MCF 10A (cell line): ENCODE results near the gene CAGE1. TPM values are rescaled to one million over a fixed set of nuclear protein-coding genes. Genes with fewer than 3 reads are reported as not detected.

ENCODE experiments used
- BruUV-seq: library from RNA; stranded (reverse); fragments of 400-500 nt; replicated peaks from 2 replicates; lab custom pipeline; 2021; lab: Mats Ljungman, UMichigan
- CTCF ChIA-PET: fragments of 300-600 bp; sonication (Branson Sonifier 250); formaldehyde crosslinking; extraction: SDS; loops from one replicate; lab custom pipeline; 2021; ENCODE audit warnings: antibody characterized with exemption, inconsistent platforms; lab: Yijun Ruan, JAX
- POLR2A ChIA-PET: fragments of 300-600, 350-650 bp; sonication (Branson Sonifier 250); formaldehyde crosslinking; extraction: SDS; loops from one replicate; lab custom pipeline; 2020; ENCODE audit warnings: antibody characterized with exemption, inconsistent platforms; lab: Yijun Ruan, JAX
- DNase-seq: peaks from one replicate; pipeline ENCODE4 v3.0.0-alpha.2; 2018; ENCODE audit not compliant: unreplicated experiment
- H3K27ac Mint-ChIP-seq: one replicate; pipeline ENCODE4 v1.8.0; 2022; ENCODE audit warnings: mild to moderate bottlenecking, low read depth, mixed read lengths; ENCODE audit not compliant: unreplicated experiment
- H3K27me3 Mint-ChIP-seq: one replicate; pipeline ENCODE4 v1.8.0; 2022; ENCODE audit warnings: mixed read lengths; ENCODE audit not compliant: insufficient read depth, unreplicated experiment
- H3K36me3 Mint-ChIP-seq: one replicate; pipeline ENCODE4 v1.8.0; 2022; ENCODE audit warnings: mild to moderate bottlenecking, moderate library complexity, mixed read lengths; ENCODE audit not compliant: insufficient read depth, unreplicated experiment
- H3K4me1 Mint-ChIP-seq: one replicate; pipeline ENCODE4 v1.8.0; 2022; ENCODE audit warnings: mixed read lengths; ENCODE audit not compliant: insufficient read depth, unreplicated experiment
- H3K4me3 Mint-ChIP-seq: one replicate; pipeline ENCODE4 v1.8.0; 2022; ENCODE audit warnings: mild to moderate bottlenecking, moderate library complexity, mixed read lengths; ENCODE audit not compliant: unreplicated experiment
- H3K9me3 Mint-ChIP-seq: one replicate; pipeline ENCODE4 v1.8.0; 2022; ENCODE audit warnings: mixed read lengths; ENCODE audit not compliant: unreplicated experiment
- intact Hi-C: fragments of 100-400 bp; cut with micrococcal nuclease; formaldehyde crosslinking; loops from 2 replicates; pipeline ENCODE4 v1.14.1; 2022
- total RNA-seq: library from RNA; stranded (reverse); gene quantifications from 2 replicates; pipeline ENCODE4 v1.2.3, GENCODE V29; 2022
- TF ChIP-seq, protein P1 (sequence below): fragments of 200-600 bp; IDR thresholded peaks from one replicate; pipeline ENCODE4 v1.8.0; 2022; ENCODE audit warnings: antibody characterized with exemption, mild to moderate bottlenecking; ENCODE audit not compliant: unreplicated experiment

The CAGE1 gene
- total RNA-seq, 1 experiment from 2014 or later: 0.33 TPM

DNA sequence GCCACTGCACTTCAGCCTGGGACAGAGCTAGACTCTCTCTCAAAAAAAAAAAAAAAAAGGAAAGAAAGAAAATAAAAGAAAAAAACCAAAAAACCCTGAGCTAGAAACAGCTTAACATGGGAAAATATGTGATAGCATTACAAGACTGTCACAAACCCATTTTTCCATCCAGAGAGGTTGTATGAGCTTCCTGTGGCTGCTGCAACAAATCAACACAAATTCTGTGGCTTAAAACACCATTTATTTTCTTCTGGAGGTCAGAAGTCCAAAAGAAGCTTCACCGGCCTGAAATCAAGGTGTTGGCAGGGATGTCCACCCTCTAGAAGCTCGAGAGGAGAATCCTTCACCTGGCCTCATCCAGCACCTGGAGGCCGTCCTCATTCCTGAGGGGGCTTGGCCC, 54.9 kb downstream of the CAGE1 start:
- no peaks in the 10 kb centered on the region for H3K9me3 Mint-ChIP-seq
- ChIA-PET POLR2A (interaction anchor here (0.7 kb wide), 1 partner anchor 23 kb away, joined by 4 read pairs; no protein-coding TSS in a partner anchor), CTCF (no interaction called here)
- no peaks in the 10 kb centered on the region for H3K36me3 Mint-ChIP-seq
- H3K4me1 Mint-ChIP-seq: no peaks in the 10 kb centered on the region
- TF ChIP-seq, protein P1, sequence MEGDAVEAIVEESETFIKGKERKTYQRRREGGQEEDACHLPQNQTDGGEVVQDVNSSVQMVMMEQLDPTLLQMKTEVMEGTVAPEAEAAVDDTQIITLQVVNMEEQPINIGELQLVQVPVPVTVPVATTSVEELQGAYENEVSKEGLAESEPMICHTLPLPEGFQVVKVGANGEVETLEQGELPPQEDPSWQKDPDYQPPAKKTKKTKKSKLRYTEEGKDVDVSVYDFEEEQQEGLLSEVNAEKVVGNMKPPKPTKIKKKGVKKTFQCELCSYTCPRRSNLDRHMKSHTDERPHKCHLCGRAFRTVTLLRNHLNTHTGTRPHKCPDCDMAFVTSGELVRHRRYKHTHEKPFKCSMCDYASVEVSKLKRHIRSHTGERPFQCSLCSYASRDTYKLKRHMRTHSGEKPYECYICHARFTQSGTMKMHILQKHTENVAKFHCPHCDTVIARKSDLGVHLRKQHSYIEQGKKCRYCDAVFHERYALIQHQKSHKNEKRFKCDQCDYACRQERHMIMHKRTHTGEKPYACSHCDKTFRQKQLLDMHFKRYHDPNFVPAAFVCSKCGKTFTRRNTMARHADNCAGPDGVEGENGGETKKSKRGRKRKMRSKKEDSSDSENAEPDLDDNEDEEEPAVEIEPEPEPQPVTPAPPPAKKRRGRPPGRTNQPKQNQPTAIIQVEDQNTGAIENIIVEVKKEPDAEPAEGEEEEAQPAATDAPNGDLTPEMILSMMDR: no peak
- H3K27me3 Mint-ChIP-seq: no peaks in the 10 kb centered on the region
- no peak overlapping the region for H3K4me3 Mint-ChIP-seq
- BruUV-seq: no TSS peak
- intact Hi-C loops: no loop called here
- H3K27ac Mint-ChIP-seq: no peak overlapping the region
- DNase-seq: no peak

DNA sequence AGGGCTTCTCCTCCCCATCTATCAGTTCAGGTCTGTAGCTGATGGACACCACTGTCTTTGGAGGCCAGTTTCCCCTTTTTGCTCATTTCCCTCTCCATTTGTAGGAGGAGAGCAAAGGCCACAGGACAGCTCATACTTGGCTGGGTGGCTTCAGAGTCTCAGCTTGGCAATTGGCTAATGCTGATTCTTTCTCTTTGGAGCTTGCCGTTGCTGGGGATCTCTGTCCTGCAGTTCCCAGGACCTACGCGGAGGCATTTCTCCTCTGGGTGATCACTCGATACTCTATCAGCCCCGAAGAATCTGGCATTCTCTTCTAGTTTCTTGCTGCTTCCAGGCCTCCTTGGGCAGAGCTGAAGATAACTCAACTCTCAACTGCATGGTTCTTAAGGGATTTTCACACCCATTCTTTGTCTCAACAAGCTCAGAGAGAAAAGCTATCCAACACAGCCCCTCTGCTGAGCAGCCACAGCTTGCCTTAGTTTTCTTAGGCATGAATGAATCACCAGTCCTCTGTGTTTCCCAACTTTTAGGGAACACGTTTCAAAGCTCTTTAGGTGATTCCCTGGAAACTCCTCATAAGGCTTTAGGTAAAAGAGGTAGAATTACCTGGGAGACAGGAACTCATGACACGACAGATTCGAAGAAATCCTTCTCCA, 57.3 kb downstream of the CAGE1 start:
- ChIA-PET POLR2A (interaction anchor here (0.6 to 1.3 kb wide), 7 partner anchors 16 to 748 kb away, joined by 3 to 6 read pairs (median 3); partner anchors contain the start of genes CAGE1, RIOK1 and SSR1), CTCF (interaction anchor here (0.9 kb wide), 1 partner anchor 13 kb away, joined by 5 read pairs; no protein-coding TSS in a partner anchor)
- Mint-ChIP-seq H3K36me3 (peaks cover 10% of the 10 kb centered on the region), H3K4me3 (no peak overlapping the region), H3K27me3 (no peaks in the 10 kb centered on the region), H3K27ac (no peak overlapping the region), H3K4me1 (no peaks in the 10 kb centered on the region), H3K9me3 (no peaks in the 10 kb centered on the region)
- TF ChIP-seq, protein P1: no peak
- intact Hi-C loops: no loop called here
- peak; percentile 51 for DNase-seq
- BruUV-seq: no TSS peak

DNA sequence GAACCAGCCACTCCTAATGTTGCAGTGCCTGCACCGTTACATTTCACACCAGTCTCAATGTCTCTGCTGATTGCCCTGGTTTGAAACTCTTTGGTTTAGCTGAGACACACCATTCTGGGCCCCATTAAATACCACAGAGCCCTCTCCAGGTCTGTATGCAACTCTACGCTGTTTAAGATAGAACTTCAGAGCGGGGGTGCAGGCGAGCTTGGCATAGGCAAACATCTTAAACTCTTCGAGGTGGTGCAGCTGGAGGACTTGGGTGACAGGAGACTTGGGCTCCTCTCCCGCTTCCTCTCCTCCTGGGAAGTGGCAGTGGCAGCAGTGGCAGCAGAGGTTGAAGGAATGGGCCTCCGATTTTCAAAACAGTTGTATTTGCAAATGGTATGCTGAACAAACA, 58.1 kb downstream of the CAGE1 start:
- Mint-ChIP-seq H3K9me3 (no peaks in the 10 kb centered on the region), H3K4me1 (no peaks in the 10 kb centered on the region), H3K27ac (no peak overlapping the region), H3K36me3 (peaks cover 13% of the 10 kb centered on the region), H3K4me3 (no peak overlapping the region), H3K27me3 (no peaks in the 10 kb centered on the region)
- POLR2A ChIA-PET: interaction anchor here (0.9 to 1.3 kb wide), 3 partner anchors 58 to 101 kb away, joined by 3 to 6 read pairs (median 3); partner anchors contain the start of genes CAGE1 and RIOK1
- TF ChIP-seq, protein P1: no peak
- intact Hi-C loops: no loop called here
- no peak for DNase-seq
- BruUV-seq: no TSS peak
- CTCF ChIA-PET: interaction anchor here (0.6 kb wide), 1 partner anchor 17 kb away, joined by 3 read pairs; no protein-coding TSS in a partner anchor

DNA sequence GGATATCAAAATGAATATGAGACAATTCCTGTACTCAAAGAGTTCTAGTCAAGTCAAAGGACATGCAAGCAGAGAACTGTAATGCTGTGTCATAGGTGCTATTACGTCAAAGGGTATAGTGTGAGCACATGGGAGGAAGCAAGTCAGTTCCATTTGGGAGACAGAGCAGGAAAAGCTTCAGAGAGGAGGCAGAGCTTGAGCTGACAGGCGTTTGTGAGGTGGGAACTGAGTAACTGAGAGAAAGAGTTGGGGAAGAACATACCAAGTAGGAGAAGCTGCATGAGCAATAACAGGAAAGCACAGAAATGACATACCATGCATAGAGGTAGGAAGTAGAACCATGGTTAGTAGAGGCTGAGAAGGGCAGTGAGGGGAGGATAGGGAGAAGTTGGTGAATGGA, 61.3 kb downstream of the CAGE1 start:
- peaks cover 13% of the 10 kb centered on the region for H3K36me3 Mint-ChIP-seq
- no peak overlapping the region for H3K4me3 Mint-ChIP-seq
- peaks cover 8% of the 10 kb centered on the region for H3K9me3 Mint-ChIP-seq
- DNase-seq: no peak
- TF ChIP-seq, protein P1: no peak
- intact Hi-C loops: no loop called here
- no peak overlapping the region for H3K27ac Mint-ChIP-seq
- no peaks in the 10 kb centered on the region for H3K4me1 Mint-ChIP-seq
- ChIA-PET CTCF (interaction anchor here (0.5 to 0.6 kb wide), 3 partner anchors 13 to 240 kb away, joined by 3 read pairs; no protein-coding TSS in a partner anchor), POLR2A (interaction anchor here (0.9 to 2.1 kb wide), 2 partner anchors 13 to 62 kb away, joined by 4 read pairs; no protein-coding TSS in a partner anchor)
- no peaks in the 10 kb centered on the region for H3K27me3 Mint-ChIP-seq
- no TSS peak for BruUV-seq
